ENCODE results near the gene GTF2A2. TPM values are rescaled to one million over a fixed set of nuclear protein-coding genes. Genes with fewer than 3 reads are reported as not detected.
A peak's percentile ranks its signal among the peaks of the same experiment; 100 is the strongest.

The GTF2A2 gene
- total RNA-seq, 1 donor from 2014 or later = 73.6 TPM

DNA sequence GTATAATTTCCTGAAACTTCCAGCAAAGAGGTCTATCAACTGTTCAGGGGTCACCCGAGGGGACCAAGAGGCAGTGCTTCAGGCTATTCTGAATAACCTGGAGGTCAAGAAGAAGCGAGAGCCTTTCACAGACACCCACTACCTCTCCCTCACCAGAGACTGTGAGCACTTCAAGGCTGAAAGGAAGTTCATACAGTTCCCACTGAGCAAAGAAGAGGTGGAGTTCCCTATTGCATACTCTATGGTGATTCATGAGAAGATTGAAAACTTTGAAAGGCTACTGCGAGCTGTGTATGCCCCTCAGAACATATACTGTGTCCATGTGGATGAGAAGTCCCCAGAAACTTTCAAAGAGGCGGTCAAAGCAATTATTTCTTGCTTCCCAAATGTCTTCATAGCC lies 38.9 kb downstream of the GTF2A2 start:
- Histone ChIP-seq H3K9me3 (no peaks in the 10 kb centered on the region), H3K4me3 (no peak overlapping the region), H3K4me1 (no peaks in the 10 kb centered on the region), H3K27me3 (no peaks in the 10 kb centered on the region), H3K27ac (no peak overlapping the region), H3K36me3 (no peaks in the 10 kb centered on the region)
- intact Hi-C loops (cut with DNase I) = no loop called here
- DNase-seq = no peak
- peak; percentile 46 for ATAC-seq
- TF ChIP-seq, protein P1, sequence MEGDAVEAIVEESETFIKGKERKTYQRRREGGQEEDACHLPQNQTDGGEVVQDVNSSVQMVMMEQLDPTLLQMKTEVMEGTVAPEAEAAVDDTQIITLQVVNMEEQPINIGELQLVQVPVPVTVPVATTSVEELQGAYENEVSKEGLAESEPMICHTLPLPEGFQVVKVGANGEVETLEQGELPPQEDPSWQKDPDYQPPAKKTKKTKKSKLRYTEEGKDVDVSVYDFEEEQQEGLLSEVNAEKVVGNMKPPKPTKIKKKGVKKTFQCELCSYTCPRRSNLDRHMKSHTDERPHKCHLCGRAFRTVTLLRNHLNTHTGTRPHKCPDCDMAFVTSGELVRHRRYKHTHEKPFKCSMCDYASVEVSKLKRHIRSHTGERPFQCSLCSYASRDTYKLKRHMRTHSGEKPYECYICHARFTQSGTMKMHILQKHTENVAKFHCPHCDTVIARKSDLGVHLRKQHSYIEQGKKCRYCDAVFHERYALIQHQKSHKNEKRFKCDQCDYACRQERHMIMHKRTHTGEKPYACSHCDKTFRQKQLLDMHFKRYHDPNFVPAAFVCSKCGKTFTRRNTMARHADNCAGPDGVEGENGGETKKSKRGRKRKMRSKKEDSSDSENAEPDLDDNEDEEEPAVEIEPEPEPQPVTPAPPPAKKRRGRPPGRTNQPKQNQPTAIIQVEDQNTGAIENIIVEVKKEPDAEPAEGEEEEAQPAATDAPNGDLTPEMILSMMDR (IDR thresholded peaks at IDR 0.05) = no peak

DNA sequence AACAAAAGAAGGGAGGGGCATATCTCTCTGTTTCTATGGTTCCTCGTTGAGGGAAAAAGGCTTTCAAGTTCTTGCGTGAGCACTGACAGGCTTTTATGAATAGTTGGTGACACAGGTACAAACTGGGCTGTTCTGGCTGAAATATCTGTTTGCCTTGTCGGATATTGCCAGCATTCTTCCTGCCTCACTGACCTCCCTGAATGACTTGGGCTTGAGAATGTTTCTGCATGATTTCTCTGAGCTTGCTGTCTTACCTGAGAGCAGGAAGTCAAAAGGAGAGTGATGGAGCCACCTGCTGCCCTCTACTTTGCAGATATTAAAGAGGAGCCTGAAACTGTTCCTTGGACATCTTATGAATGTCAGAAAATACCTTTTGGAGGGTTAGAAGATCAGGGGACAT lies 40.9 kb downstream of the GTF2A2 start:
- DNase-seq (no peak), ATAC-seq (no peak)
- Histone ChIP-seq H3K27ac (no peak overlapping the region), H3K4me3 (no peak overlapping the region), H3K36me3 (no peaks in the 10 kb centered on the region), H3K4me1 (no peaks in the 10 kb centered on the region), H3K27me3 (no peaks in the 10 kb centered on the region), H3K9me3 (no peaks in the 10 kb centered on the region)
- TF ChIP-seq, protein P1 (IDR thresholded peaks at IDR 0.05) = no peak
- intact Hi-C loops (cut with DNase I) = no loop called here

DNA sequence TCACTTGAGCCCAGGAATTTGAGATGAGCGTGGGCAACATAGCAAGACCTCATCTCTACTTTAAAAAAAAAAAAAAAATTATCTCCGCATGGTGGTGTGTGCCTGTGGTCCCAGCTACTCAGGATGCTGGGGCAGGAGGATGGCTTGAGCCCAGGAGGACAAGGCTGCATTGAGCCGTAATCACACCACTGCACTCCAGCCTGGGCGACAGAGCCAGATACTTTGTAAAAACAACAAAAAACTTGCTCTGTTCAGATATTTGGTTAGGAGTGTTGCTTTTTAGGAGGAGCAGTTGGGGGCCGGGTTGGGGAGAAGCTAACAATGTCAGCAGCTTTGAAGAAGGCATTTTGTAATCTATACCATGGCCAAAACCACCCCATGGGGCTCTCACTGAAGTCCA lies 41.7 kb downstream of the GTF2A2 start:
- Histone ChIP-seq H3K36me3 (no peaks in the 10 kb centered on the region), H3K4me1 (no peaks in the 10 kb centered on the region), H3K27ac (no peak overlapping the region), H3K27me3 (no peaks in the 10 kb centered on the region), H3K9me3 (no peaks in the 10 kb centered on the region), H3K4me3 (no peak overlapping the region)
- TF ChIP-seq, protein P1 (IDR thresholded peaks at IDR 0.05) = no peak
- intact Hi-C loops (cut with DNase I) = no loop called here
- ATAC-seq (no peak), DNase-seq (no peak)

DNA sequence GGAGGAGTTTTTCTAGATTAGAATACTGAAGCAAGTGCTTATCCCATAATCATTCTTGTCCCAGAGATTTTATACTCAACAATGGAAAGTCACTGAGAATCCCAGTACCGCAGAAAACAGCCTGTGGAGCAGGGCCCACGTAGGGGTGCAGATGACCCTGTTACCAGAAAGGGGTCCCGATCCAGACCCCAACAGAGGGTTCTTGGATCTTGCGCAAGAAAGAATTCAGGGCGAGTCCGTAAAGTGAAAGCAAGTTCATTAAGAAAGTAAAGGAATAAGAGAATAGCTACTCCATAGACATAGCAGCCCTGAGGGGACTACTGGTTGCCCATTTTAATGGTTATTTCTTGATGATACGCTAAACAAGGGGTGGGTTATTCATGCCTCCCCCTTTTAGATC lies 43.2 kb downstream of the GTF2A2 start:
- DNase-seq = no peak
- intact Hi-C loops (cut with DNase I) = no loop called here
- Histone ChIP-seq H3K4me1 (no peaks in the 10 kb centered on the region), H3K36me3 (no peaks in the 10 kb centered on the region), H3K4me3 (no peak overlapping the region), H3K27ac (no peak overlapping the region), H3K27me3 (no peaks in the 10 kb centered on the region), H3K9me3 (no peaks in the 10 kb centered on the region)
- TF ChIP-seq, protein P1 (IDR thresholded peaks at IDR 0.05) = no peak
- no peak for ATAC-seq

DNA sequence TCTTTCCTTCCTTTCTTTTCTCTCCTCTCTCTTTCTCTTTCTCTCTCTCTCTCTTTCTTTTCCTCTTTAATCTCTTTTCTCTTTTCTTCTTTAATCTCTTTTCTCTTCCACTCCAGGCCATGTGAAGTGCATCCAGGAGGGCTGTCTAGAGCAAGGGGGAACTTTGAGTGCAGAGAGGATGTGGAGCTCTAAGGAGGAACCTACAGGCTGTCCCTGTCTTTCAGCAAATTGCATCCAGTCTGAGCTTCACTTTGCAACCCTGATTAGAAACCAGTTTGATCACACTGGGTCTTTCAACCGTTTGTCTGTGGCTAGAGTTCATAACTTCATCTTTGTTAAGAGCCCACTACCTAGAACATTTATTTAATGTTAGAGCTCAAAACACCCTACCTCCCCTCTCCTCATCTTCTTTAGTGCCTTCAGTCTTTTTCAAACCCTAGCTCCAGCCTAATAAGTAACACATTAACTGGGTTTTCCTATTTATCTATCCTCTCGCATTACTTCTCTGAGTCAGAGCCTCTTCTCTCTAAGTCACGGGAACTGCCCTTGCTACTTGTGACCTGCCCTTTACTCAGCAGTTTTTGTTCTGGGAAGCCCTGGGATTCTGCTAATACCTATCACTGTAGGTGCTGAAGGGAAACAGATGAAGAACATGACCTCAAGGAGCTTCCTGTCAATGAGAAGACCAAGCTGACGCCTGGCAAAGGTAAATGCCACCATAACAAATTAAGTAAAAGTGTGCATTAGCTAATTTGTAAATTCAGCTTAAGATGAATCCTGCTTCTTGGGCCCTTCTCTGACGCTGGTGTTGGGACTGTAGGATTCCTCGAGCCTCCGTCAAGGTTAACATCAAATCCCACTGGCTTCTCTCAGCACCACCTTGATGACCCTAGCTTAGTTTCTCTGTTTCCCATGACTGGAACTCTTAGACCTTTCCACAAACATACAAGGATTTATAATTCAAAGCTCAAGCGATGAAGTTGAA lies 45.7 kb downstream of the GTF2A2 start, which contains the start of gene GCNT3:
GCNT3 (plus strand) TSS at position 508 of the 985 bp plus-strand sequence. CDS start 6,456 bp downstream, outside the sequence.
- H3K27me3 ChIP-seq = no peaks in the 10 kb centered on the region
- no peaks in the 10 kb centered on the region for H3K36me3 ChIP-seq
- no peaks in the 10 kb centered on the region for H3K4me1 ChIP-seq
- no peaks in the 10 kb centered on the region for H3K9me3 ChIP-seq
- DNase-seq (no peak), ATAC-seq (peak; percentile 73)
- no peak within 1 kb of the TSS for H3K27ac ChIP-seq
- TF ChIP-seq, protein P1 (IDR thresholded peaks at IDR 0.05) = no peak
- intact Hi-C loops (cut with DNase I) = no loop called here
- H3K4me3 ChIP-seq = no peak within 1 kb of the TSS

Data from upper lobe of right lung (tissue), 1 donor.